LNCAP (cell line): ENCODE results near the gene R3HCC1L.

Experiments
- CTCF ChIP-seq: fragments of 450-650 bp; IDR thresholded peaks from 2 replicates; pipeline ENCODE4 v1.5.1; 2017; ENCODE audit warnings: mild to moderate bottlenecking

R3HCC1L gene

GRCh38 chr10:98292971-98293370 is 158.5 kb downstream of the R3HCC1L start:
- no peak for TF ChIP-seq CTCF

DNA sequence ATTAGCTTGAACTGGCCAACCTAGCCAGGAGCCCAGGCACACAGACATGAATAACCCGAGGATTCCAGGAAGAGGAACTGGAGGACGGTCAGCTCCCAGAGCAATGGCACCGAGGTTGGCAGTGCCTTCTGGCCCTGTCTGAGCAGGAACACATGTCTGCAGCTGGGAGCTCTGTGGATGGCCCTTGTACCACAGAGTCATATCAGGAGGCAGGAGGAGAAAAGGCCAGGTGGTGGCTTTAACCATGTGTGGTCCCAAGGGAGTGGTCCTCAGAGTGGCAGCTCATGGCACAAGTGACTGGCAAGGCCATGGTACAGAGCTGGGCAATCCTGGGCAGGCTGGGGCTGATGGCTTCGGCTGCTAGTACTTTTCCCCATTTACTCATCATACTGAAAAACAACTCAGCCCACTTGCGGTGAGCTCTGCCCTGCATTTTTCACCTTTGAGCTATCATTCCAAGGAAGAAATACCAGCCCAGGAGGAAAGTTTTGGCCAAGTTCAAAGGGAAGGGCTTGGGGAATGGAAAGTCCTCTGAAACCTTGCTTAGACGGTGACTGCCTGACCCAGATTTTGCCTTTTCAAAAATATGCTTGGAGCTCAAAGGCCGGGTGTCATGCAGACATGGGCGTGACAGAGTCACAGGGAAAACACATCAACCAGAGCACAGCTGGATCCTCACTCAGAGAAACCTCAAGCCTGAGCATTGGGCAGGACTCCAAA is 159.3 kb downstream of the R3HCC1L start:
- TF ChIP-seq CTCF: no peak

DNA sequence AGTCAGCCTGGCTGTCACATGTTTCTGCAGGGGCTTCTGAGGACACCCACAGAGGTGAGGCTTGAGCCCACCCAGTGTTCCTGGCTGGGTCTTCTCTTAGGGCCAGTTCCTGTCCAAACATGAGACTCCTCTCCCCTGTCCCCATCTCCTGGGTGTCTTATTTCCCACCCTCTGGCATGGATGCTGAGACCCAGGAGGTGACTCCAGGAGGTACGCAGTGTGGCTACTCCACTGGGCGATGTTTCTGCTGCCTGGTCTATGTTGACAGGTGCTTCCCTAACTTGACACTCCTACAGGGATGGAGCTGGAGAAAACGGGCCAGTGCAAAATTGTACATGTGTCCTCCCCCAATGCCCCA is 159.8 kb downstream of the R3HCC1L start:
- TF ChIP-seq CTCF: no peak
